ENCODE results near the gene KDM3A.

Gene KDM3A

DNA sequence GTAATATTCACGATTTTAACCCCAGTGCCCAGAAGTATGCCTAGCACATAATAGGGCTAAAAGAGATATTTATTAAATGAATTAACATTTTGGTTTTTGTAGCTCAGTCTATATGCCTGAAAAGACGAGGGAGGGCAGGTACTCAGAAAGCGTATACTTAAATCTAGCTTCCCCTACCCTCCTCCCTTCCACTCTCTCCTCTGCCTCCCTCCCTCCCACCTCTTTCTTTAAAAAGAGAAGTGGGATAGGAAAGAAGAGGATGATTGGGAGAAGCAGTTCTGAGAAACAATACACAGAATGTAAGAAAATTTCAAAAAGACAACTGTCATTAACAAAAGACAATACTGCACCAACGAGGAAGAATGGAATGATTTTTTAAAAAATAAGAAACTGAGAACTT is 82.3 kb downstream of the KDM3A start:
- DNase-seq, result no peak

DNA sequence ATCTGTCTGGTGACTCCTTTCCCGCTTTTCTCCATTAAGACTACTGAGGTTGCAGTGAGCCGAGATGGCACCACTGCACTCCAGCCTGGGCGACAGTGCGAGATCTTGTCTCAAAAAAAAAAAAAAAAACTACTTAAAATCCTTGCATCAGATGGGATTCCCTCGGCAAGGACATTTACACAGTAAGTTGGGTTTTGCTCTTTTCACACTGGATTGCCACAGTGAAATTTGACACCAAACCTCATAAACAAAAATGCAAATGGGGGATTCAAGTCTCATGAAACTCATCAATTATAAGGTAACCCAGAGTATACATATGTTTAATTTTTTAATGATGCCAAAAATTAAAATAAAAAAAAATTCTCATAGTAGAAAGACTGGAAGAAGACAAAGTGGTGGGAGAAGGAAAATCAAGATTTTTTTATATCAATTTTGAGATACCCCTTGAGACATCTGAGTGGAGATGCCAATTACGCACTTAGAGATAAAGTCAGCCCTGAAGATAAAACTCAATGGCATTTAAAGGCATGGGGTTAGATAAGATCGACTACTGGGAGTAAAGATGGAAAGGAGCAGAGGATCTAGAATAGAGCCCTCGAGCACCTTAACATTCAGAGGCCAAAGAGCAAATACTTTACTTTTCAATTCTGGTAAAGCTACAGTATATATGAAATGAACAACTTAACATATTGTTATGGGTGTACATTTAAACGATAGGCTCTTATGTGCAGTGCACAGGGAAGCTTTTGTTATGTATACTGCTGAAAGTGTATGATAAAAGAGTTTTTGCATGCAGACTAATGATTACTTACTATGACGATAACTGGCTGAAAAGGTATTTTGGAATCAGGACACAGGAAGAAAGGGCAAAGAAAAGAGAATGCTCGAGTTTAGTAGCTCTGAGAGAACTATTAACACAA is 84.5 kb downstream of the KDM3A start:
- DNase-seq, result no peak

DNA sequence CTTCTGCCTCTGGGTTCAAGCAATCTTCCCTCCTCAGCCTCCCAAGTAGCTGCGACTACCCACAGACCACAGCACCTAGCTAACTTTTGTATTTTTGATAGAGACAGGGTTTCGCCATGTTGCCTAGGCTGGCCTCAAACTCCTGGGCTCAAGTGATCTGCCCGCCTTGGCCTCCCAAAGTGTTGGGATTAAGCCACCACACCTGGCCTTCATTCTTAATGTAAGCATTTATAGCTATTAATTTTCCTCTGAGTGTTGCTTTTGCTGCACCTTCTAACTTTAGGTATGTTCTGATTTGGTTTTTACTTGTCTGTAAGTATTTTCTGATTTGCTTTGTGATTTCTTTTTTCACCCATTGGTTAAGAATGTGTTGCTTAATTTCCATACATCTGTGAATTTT is 92.4 kb downstream of the KDM3A start:
- no peak for DNase-seq

DNA sequence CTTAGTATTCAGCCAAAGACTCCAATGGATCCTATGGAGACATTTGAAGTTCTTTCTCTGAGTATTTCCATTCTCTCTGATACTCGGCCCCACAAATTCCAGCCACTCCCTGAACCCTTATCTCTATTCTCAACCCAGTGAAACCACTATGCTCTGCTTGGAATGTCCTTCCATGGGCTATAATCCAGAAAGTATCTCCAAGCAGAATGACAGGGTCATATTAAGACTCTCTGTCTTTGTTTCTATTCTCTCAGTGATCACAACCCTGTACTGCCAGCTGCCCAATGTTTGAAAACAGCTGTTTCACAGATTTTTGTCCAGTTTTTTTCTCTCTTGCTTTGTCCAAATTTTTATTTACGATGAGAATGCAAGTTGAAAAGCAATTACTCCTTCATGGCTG is 100.2 kb downstream of the KDM3A start:
- DNase-seq, result no peak
